GM23338 (cell line): Measurements from ENCODE around the gene PLEKHM1. TPM values are rescaled to one million over a fixed set of nuclear protein-coding genes. Genes with fewer than 3 reads are reported as not detected.

Experiments
- ATAC-seq: fragments of 200-7000 bp; cut with Tn5 transposase; 3 replicates; pipeline ENCODE4 v1.9.1; 2020
- DNase-seq: peaks from one replicate; pipeline ENCODE4 v3.0.0-alpha.2; 2015; ENCODE audit warnings: low spot score
- H2AFZ ChIP-seq: fragments of 200-600 bp; sonication (generic); 2 replicates; pipeline ENCODE4 v1.8.0; 2016; ENCODE audit warnings: antibody characterized with exemption, mild to moderate bottlenecking, moderate library complexity
- H3F3A ChIP-seq: fragments of 200-600 bp; sonication (generic); replicated peaks from 2 replicates; pipeline ENCODE4 v1.8.0; 2017; ENCODE audit warnings: antibody characterized with exemption, mixed run types, low read depth
- H3K27ac ChIP-seq: fragments of 200-600 bp; sonication (generic); 2 replicates; pipeline ENCODE4 v1.6.1; 2016; ENCODE audit warnings: low read depth
- H3K27me3 ChIP-seq: fragments of 200-600 bp; sonication (generic); 2 replicates; pipeline ENCODE4 v1.8.0; 2016; ENCODE audit warnings: mild to moderate bottlenecking, mixed run types, moderate library complexity; ENCODE audit not compliant: insufficient read depth
- H3K36me3 ChIP-seq: fragments of 200-600 bp; sonication (generic); 2 replicates; pipeline ENCODE4 v1.8.0; 2016; ENCODE audit warnings: mild to moderate bottlenecking; ENCODE audit not compliant: insufficient read depth
- H3K4me1 ChIP-seq: fragments of 200-600 bp; sonication (generic); 2 replicates; pipeline ENCODE4 v1.8.0; 2016; ENCODE audit warnings: mild to moderate bottlenecking, moderate library complexity; ENCODE audit not compliant: insufficient read depth
- H3K4me2 ChIP-seq: fragments of 200-600 bp; sonication (generic); 2 replicates; pipeline ENCODE4 v1.7.1; 2017; ENCODE audit warnings: mixed run types
- H3K4me3 ChIP-seq: fragments of 200-600 bp; sonication (generic); 2 replicates; pipeline ENCODE4 v1.6.1; 2016; ENCODE audit warnings: mixed run types
- H3K79me2 ChIP-seq: fragments of 200-600 bp; sonication (generic); replicated peaks from 2 replicates; pipeline ENCODE4 v1.8.0; 2017; ENCODE audit warnings: mild to moderate bottlenecking; ENCODE audit not compliant: insufficient read depth
- H3K9me2 ChIP-seq: fragments of 200-600 bp; sonication (generic); 2 replicates; pipeline ENCODE4 v1.8.0; 2017; ENCODE audit not compliant: insufficient read depth
- H4K20me1 ChIP-seq: fragments of 200-600 bp; sonication (generic); replicated peaks from 2 replicates; pipeline ENCODE4 v1.8.0; 2017; ENCODE audit warnings: mild to moderate bottlenecking; ENCODE audit not compliant: insufficient read depth
- H3K27ac Mint-ChIP-seq: 2 replicates; pipeline ENCODE4 v1.8.0; 2020; ENCODE audit warnings: inconsistent platforms, mild to moderate bottlenecking, moderate library complexity, mixed read lengths
- H3K27me3 Mint-ChIP-seq: 3 replicates; pipeline ENCODE4 v1.8.0; 2022; ENCODE audit warnings: low read depth, mild to moderate bottlenecking, moderate library complexity, mixed read lengths, inconsistent platforms; ENCODE audit not compliant: insufficient read depth, poor library complexity
- H3K36me3 Mint-ChIP-seq: 3 replicates; pipeline ENCODE4 v1.8.0; 2021; ENCODE audit warnings: low read depth, mild to moderate bottlenecking, inconsistent platforms, moderate library complexity, mixed read lengths
- H3K4me1 Mint-ChIP-seq: 3 replicates; pipeline ENCODE4 v1.8.0; 2020; ENCODE audit warnings: mild to moderate bottlenecking, inconsistent platforms, mixed read lengths
- H3K4me3 Mint-ChIP-seq: 3 replicates; pipeline ENCODE4 v1.8.0; 2021; ENCODE audit warnings: moderate library complexity, mild to moderate bottlenecking, inconsistent platforms, mixed read lengths
- H3K9me3 Mint-ChIP-seq: 3 replicates; pipeline ENCODE4 v1.8.0; 2020; ENCODE audit warnings: moderate library complexity, mild to moderate bottlenecking, inconsistent platforms, mixed read lengths
- CREB1 ChIP-seq: fragments of 250-450 bp; sonication (Bioruptor Pico); IDR thresholded peaks from 2 replicates; pipeline ENCODE4 v1.5.0; 2020; ENCODE audit warnings: low read depth, mild to moderate bottlenecking, moderate library complexity
- EZH2 ChIP-seq: fragments of 200-600 bp; sonication (generic); IDR thresholded peaks from one replicate; pipeline ENCODE4 v1.8.0; 2017; ENCODE audit warnings: antibody characterized with exemption, mild to moderate bottlenecking, low read depth; ENCODE audit not compliant: unreplicated experiment
- EZH2phosphoT487 ChIP-seq: fragments of 200-600 bp; sonication (generic); IDR thresholded peaks from one replicate; pipeline ENCODE4 v1.8.1; 2018; ENCODE audit warnings: antibody characterized with exemption; ENCODE audit not compliant: unreplicated experiment
- JUNB ChIP-seq: IDR thresholded peaks from one replicate; pipeline ENCODE4 v1.6.1; 2016; ENCODE audit warnings: antibody characterized with exemption; ENCODE audit not compliant: unreplicated experiment
- NANOG ChIP-seq: IDR thresholded peaks from 2 replicates; pipeline ENCODE4 v1.6.1; 2016; ENCODE audit warnings: antibody characterized with exemption, borderline replicate concordance
- POLR2AphosphoS5 ChIP-seq: IDR thresholded peaks from 2 replicates; pipeline ENCODE4 v1.6.1; 2016; ENCODE audit warnings: antibody characterized with exemption, low read depth
- polyA plus RNA-seq: library from polyadenylated mRNA; unstranded; fragments of >200 nt; fragmentation: Nextera tagmentation; extraction: Ambion mirVana; gene quantifications from 2 replicates; pipeline ENCODE4 v1.2.1, GENCODE V29; 2016
- total RNA-seq: library from RNA; depleted of rRNA; stranded (reverse); fragments of >200 nt; shearing (Covaris generic); gene quantifications from 2 replicates; pipeline ENCODE4 v1.2.3, GENCODE V29; 2014
- TF ChIP-seq, protein P1 (sequence below), 2 experiments: fragments of 200-600 bp in 1 of 2; sonication (generic) in 1 of 2; conservative IDR thresholded peaks; 2 replicates each; pipeline versions ENCODE4 v1.5.1 to v1.6.1; 2016 to 2017; ENCODE audit warnings: antibody characterized with exemption in 2 of 2, low read depth in 2 of 2, mild to moderate bottlenecking in 2 of 2, moderate library complexity in 1 of 2
- TF ChIP-seq, protein P2 (sequence below): fragments of 250-450 bp; sonication (Bioruptor Pico); IDR thresholded peaks from 2 replicates; pipeline ENCODE4 v1.5.0; 2020; ENCODE audit warnings: mild to moderate bottlenecking, moderate library complexity

PLEKHM1 gene
- total and polyA plus RNA-seq, 2 experiments from 2014 or later = 4.4 to 17.9 TPM

DNA sequence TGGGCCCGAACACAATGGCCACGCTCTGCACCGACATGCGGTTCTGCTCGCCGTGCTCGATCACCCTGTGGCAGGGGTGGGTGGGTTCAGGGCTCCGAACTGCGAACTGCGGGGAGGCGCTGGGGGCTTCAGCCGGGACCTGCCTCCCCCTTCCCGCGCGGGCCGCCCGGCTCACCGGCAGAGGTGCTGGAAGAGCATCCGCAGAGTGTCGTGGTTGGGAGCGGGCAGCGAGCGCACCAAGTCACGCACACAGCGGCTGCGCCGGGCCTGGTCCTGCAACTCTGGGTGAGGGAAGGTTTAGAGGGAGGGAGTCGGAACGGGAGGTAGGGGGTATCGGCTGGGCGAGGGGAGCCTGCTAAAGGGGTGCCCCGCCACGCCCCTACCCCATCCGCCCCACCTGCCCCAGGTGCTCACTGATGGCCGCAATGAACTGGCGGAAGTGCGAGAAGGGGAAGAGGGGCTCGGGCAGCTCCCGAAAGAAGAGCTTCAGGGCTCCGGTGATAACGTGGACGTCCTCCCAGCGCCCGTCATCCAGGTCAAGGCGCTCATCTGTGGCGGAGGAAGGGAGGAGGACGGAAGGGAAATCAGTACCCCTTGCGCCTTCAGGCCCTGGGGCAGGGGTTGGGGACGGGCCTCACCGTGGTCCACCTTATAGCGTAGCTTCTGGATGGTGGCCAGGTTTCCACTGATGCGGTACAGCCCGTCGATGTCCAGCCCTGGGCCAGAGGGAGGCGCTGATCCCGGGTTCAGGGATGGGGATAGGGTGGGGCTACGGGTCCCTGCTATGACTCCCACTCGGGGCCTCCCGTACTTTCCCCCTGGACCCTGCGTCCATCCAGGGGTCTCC lies 94.7 kb downstream of the PLEKHM1 start:
- no peaks in the 10 kb centered on the region for H3F3A ChIP-seq
- Mint-ChIP-seq H3K36me3 (peaks cover 8% of the 10 kb centered on the region; the same call in 2 of the 3 replicates), H3K27me3 (peaks cover 21% of the 10 kb centered on the region), H3K9me3 (no peaks in the 10 kb centered on the region), H3K4me3 (no peak overlapping the region; the same call in 2 of the 3 replicates), H3K4me1 (peaks cover 3% of the 10 kb centered on the region), H3K27ac (no peak overlapping the region)
- TF ChIP-seq, protein P1, sequence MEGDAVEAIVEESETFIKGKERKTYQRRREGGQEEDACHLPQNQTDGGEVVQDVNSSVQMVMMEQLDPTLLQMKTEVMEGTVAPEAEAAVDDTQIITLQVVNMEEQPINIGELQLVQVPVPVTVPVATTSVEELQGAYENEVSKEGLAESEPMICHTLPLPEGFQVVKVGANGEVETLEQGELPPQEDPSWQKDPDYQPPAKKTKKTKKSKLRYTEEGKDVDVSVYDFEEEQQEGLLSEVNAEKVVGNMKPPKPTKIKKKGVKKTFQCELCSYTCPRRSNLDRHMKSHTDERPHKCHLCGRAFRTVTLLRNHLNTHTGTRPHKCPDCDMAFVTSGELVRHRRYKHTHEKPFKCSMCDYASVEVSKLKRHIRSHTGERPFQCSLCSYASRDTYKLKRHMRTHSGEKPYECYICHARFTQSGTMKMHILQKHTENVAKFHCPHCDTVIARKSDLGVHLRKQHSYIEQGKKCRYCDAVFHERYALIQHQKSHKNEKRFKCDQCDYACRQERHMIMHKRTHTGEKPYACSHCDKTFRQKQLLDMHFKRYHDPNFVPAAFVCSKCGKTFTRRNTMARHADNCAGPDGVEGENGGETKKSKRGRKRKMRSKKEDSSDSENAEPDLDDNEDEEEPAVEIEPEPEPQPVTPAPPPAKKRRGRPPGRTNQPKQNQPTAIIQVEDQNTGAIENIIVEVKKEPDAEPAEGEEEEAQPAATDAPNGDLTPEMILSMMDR (conservative IDR thresholded peaks at IDR 0.05; ENCODE audit: low read depth in 2 of 2) = peak; percentile 15 to 45; a peak in 2 of 4 replicates
- TF ChIP-seq POLR2AphosphoS5 (no peak), CREB1 (CRISPR knock-in tag) (no peak)
- no peak for DNase-seq
- no peaks in the 10 kb centered on the region for H3K36me3 ChIP-seq
- H2AFZ ChIP-seq = peak overlapping the region; percentile 74; the same call in 1 of the 2 replicates
- H3K27me3 ChIP-seq = no peaks in the 10 kb centered on the region
- H3K4me3 ChIP-seq = peak overlapping the region; percentile 40; the same call in 1 of the 2 replicates
- peak overlapping the region; percentile 69 for H3K4me2 ChIP-seq
- ATAC-seq = peak; percentile 32
- H3K9me2 ChIP-seq = no peaks in the 10 kb centered on the region
- no peaks in the 10 kb centered on the region for H3K79me2 ChIP-seq
- H4K20me1 ChIP-seq = no peaks in the 10 kb centered on the region
- H3K27ac ChIP-seq = no peak overlapping the region
- peaks cover 6% of the 10 kb centered on the region; the same call in 1 of the 2 replicates for H3K4me1 ChIP-seq

DNA sequence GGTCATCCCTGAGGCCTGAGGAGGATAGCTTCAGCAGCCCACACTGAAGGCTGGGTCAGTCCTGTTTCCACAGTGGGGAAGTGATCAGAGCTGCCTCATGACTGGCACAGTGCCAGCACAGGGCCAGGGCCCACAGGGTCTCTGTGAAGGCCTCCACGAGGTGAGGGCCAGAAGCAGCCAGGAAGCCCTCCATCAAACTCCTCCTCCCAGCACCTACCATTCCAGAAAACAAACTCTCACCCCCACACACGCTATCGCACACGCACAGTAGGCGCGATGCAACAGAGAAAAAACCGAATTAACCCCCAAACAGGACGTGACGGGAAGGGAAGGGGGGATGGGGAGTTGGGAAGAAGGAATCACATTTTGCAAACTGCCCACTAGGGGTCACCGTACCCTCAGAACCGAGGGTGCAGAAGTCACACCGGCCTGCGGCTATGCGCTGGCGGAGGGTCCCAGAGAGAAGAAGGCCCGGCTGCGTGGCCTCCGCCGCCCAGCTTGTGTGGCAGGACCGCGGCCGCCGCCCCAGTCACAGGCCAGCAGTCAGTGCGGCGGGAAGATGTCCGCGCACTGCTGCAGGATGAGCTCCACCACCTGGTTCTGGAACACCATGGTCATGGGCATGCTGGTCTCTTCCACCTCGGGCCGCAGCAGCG lies 95.5 kb downstream of the PLEKHM1 start:
- Histone ChIP-seq H3K4me2 (peak overlapping the region; percentile 69), H2AFZ (peak overlapping the region; percentile 89), H3F3A (no peaks in the 10 kb centered on the region), H3K27me3 (no peaks in the 10 kb centered on the region), H3K4me1 (peaks cover 6% of the 10 kb centered on the region; the same call in 1 of the 2 replicates), H3K79me2 (no peaks in the 10 kb centered on the region), H3K9me2 (no peaks in the 10 kb centered on the region), H3K4me3 (peak overlapping the region; percentile 40; the same call in 1 of the 2 replicates), H3K27ac (no peak overlapping the region), H4K20me1 (no peaks in the 10 kb centered on the region), H3K36me3 (no peaks in the 10 kb centered on the region)
- ATAC-seq = peak; percentile 87
- Mint-ChIP-seq H3K27me3 (peaks cover 21% of the 10 kb centered on the region), H3K9me3 (no peaks in the 10 kb centered on the region), H3K36me3 (peaks cover 8% of the 10 kb centered on the region; the same call in 2 of the 3 replicates), H3K4me1 (peaks cover 3% of the 10 kb centered on the region), H3K27ac (no peak overlapping the region), H3K4me3 (peak overlapping the region; percentile 40; the same call in 2 of the 3 replicates)
- peak; percentile 97 for DNase-seq
- TF ChIP-seq, protein P2, sequence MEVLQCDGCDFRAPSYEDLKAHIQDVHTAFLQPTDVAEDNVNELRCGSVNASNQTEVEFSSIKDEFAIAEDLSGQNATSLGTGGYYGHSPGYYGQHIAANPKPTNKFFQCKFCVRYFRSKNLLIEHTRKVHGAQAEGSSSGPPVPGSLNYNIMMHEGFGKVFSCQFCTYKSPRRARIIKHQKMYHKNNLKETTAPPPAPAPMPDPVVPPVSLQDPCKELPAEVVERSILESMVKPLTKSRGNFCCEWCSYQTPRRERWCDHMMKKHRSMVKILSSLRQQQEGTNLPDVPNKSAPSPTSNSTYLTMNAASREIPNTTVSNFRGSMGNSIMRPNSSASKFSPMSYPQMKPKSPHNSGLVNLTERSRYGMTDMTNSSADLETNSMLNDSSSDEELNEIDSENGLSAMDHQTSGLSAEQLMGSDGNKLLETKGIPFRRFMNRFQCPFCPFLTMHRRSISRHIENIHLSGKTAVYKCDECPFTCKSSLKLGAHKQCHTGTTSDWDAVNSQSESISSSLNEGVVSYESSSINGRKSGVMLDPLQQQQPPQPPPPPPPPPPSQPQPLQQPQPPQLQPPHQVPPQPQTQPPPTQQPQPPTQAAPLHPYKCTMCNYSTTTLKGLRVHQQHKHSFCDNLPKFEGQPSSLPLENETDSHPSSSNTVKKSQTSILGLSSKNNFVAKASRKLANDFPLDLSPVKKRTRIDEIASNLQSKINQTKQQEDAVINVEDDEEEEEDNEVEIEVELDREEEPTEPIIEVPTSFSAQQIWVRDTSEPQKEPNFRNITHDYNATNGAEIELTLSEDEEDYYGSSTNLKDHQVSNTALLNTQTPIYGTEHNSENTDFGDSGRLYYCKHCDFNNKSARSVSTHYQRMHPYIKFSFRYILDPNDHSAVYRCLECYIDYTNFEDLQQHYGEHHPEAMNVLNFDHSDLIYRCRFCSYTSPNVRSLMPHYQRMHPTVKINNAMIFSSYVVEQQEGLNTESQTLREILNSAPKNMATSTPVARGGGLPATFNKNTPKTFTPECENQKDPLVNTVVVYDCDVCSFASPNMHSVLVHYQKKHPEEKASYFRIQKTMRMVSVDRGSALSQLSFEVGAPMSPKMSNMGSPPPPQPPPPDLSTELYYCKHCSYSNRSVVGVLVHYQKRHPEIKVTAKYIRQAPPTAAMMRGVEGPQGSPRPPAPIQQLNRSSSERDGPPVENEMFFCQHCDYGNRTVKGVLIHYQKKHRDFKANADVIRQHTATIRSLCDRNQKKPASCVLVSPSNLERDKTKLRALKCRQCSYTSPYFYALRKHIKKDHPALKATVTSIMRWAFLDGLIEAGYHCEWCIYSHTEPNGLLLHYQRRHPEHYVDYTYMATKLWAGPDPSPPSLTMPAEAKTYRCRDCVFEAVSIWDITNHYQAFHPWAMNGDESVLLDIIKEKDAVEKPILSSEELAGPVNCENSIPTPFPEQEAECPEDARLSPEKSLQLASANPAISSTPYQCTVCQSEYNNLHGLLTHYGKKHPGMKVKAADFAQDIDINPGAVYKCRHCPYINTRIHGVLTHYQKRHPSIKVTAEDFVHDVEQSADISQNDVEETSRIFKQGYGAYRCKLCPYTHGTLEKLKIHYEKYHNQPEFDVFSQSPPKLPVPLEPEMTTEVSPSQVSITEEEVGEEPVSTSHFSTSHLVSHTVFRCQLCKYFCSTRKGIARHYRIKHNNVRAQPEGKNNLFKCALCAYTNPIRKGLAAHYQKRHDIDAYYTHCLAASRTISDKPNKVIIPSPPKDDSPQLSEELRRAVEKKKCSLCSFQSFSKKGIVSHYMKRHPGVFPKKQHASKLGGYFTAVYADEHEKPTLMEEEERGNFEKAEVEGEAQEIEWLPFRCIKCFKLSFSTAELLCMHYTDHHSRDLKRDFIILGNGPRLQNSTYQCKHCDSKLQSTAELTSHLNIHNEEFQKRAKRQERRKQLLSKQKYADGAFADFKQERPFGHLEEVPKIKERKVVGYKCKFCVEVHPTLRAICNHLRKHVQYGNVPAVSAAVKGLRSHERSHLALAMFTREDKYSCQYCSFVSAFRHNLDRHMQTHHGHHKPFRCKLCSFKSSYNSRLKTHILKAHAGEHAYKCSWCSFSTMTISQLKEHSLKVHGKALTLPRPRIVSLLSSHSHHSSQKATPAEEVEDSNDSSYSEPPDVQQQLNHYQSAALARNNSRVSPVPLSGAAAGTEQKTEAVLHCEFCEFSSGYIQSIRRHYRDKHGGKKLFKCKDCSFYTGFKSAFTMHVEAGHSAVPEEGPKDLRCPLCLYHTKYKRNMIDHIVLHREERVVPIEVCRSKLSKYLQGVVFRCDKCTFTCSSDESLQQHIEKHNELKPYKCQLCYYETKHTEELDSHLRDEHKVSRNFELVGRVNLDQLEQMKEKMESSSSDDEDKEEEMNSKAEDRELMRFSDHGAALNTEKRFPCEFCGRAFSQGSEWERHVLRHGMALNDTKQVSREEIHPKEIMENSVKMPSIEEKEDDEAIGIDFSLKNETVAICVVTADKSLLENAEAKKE (CRISPR knock-in tag) = no peak
- no peak for TF ChIP-seq EZH2phosphoT487
- no peak for TF ChIP-seq JUNB
- TF ChIP-seq POLR2AphosphoS5 = 0 out of 2 replicates have a peak, but pooled peaks have one; percentile 24
- no peak for TF ChIP-seq NANOG
- TF ChIP-seq, protein P1 (conservative IDR thresholded peaks at IDR 0.05; ENCODE audit: low read depth in 2 of 2) = peak; percentile 68 to 97
- no peak for TF ChIP-seq EZH2
